ENCODE measurements around the gene ITPA.

DNA sequence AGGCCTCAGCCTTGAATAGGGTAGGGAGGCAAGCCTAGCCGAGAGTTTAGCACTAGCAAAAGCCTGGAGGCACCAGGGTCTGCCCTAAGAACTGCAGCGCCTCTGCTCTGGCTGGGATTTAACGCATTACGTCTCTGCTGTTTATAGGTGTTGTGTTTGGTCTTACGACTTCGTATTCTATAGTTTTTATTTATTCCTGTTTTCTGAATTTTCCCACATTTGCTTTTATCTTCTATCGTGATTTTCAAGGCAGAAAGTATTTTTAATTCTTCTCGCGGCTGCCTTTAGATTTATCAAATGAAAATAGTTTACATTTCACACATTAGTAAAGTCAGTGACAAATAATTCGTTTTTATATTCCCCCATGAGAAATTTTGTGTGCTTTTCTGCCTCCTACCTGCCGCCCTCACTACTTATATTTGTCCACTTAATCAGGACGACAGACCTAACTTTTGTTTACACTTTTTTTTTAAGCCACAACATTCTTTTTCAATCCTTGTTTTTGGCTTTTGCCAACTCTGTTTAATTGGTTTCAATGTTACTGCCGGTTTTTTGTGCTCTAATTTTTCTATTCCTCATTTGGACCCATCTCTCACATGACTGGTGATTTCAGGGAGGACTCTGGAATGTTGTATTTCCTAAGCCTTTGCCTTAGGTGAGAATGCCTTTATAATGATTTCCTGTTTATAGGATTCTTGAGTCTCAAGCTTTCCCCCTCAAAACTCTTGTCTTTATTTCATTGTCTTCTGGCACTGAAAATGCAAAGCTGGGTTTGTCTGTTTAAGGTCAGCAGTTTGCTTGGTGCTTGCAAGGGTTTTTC lies 34.6 kb upstream of the ITPA start:
- TF ChIP-seq, protein P1, sequence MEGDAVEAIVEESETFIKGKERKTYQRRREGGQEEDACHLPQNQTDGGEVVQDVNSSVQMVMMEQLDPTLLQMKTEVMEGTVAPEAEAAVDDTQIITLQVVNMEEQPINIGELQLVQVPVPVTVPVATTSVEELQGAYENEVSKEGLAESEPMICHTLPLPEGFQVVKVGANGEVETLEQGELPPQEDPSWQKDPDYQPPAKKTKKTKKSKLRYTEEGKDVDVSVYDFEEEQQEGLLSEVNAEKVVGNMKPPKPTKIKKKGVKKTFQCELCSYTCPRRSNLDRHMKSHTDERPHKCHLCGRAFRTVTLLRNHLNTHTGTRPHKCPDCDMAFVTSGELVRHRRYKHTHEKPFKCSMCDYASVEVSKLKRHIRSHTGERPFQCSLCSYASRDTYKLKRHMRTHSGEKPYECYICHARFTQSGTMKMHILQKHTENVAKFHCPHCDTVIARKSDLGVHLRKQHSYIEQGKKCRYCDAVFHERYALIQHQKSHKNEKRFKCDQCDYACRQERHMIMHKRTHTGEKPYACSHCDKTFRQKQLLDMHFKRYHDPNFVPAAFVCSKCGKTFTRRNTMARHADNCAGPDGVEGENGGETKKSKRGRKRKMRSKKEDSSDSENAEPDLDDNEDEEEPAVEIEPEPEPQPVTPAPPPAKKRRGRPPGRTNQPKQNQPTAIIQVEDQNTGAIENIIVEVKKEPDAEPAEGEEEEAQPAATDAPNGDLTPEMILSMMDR (IDR thresholded peaks at IDR 0.05), result no peak
- TF ChIP-seq POLR2A (IDR thresholded peaks at IDR 0.05), result no peak
